HUES64 (cell line): ENCODE data around the gene PABPN1.
"Not testable (repeated sequence)": the region's sequence is repeated elsewhere in the genome, so short reads cannot be mapped to it uniquely, and the experiment has no call there.

Experiments
- H3K27ac ChIP-seq: 2 replicates; pipeline ENCODE4 v1.7.0; 2013; ENCODE audit warnings: low read depth, low read length, inconsistent platforms
- H3K27me3 ChIP-seq: 2 replicates; pipeline ENCODE4 v1.6.1; 2013; ENCODE audit warnings: mild to moderate bottlenecking, low read length; ENCODE audit not compliant: insufficient read depth
- H3K36me3 ChIP-seq: 2 replicates; pipeline ENCODE4 v1.6.1; 2013; ENCODE audit warnings: mild to moderate bottlenecking, low read length; ENCODE audit not compliant: insufficient read depth
- H3K4me1 ChIP-seq: 2 replicates; pipeline ENCODE4 v1.6.1; 2013; ENCODE audit warnings: mild to moderate bottlenecking, low read length, moderate library complexity; ENCODE audit not compliant: insufficient read depth
- H3K4me3 ChIP-seq: 2 replicates; pipeline ENCODE4 v1.5.1; 2013; ENCODE audit warnings: mild to moderate bottlenecking, low read length, moderate library complexity
- H3K9ac ChIP-seq: 2 replicates; pipeline ENCODE4 v1.6.1; 2013; ENCODE audit warnings: mild to moderate bottlenecking, low read depth, low read length
- H3K9me3 ChIP-seq: 2 replicates; pipeline ENCODE4 v1.6.1; 2013; ENCODE audit warnings: low read depth, low read length; ENCODE audit not compliant: insufficient read depth
- WGBS: fragments of 150-250, 120-280 bp; methylation state at CpG from one replicate; pipeline ENCODE4 v1.1.7; 2013; ENCODE audit warnings: missing lambda C conversion rate; 5-methylcytosine and 5-hydroxymethylcytosine counted together

The PABPN1 gene

DNA sequence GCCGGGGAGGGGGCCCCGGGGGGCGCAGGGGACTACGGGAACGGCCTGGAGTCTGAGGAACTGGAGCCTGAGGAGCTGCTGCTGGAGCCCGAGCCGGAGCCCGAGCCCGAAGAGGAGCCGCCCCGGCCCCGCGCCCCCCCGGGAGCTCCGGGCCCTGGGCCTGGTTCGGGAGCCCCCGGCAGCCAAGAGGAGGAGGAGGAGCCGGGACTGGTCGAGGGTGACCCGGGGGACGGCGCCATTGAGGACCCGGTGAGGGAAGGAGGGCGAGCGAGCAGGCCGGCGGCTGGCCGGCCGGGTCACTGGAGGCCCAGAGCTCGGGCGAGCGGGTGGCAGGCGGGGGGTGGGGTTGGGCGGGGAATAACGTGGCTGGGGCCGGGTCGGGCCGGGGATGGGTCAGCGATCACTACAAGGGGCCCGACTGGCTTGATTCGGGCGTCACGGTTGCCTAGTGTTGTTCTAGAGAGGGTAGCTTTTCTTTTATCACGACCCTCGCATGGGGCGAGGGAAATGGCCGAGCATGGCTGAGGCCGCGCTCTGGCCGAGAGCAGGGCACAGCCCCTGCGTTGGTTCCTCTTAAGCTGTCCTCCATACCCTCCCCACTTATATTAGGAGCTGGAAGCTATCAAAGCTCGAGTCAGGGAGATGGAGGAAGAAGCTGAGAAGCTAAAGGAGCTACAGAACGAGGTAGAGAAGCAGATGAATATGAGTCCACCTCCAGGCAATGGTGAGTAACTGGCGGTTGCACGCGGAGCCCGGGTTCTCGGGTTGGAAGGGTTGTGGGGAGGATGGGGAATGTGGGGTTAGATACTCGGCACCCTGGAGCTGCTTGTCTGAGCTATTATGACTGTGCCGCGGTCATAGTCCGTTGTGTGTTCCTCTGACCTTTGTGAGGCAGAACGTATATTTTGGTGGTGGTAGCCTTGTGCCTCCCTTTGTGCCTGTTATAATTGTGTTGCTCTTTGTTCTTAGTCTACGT is 603 bp downstream of the PABPN1 start:
- H3K9ac ChIP-seq, result peak overlapping the region; percentile 98
- under 1% methylated on average over 63 of the region's 64 CpGs for WGBS
- no peaks in the 10 kb centered on the region for H3K27me3 ChIP-seq
- H3K27ac ChIP-seq, result peak overlapping the region; percentile 97
- peaks cover 10% of the 10 kb centered on the region for H3K4me1 ChIP-seq
- no peaks in the 10 kb centered on the region for H3K9me3 ChIP-seq
- H3K4me3 ChIP-seq, result peak overlapping the region; percentile 99
- H3K36me3 ChIP-seq, result peaks cover 38% of the 10 kb centered on the region

DNA sequence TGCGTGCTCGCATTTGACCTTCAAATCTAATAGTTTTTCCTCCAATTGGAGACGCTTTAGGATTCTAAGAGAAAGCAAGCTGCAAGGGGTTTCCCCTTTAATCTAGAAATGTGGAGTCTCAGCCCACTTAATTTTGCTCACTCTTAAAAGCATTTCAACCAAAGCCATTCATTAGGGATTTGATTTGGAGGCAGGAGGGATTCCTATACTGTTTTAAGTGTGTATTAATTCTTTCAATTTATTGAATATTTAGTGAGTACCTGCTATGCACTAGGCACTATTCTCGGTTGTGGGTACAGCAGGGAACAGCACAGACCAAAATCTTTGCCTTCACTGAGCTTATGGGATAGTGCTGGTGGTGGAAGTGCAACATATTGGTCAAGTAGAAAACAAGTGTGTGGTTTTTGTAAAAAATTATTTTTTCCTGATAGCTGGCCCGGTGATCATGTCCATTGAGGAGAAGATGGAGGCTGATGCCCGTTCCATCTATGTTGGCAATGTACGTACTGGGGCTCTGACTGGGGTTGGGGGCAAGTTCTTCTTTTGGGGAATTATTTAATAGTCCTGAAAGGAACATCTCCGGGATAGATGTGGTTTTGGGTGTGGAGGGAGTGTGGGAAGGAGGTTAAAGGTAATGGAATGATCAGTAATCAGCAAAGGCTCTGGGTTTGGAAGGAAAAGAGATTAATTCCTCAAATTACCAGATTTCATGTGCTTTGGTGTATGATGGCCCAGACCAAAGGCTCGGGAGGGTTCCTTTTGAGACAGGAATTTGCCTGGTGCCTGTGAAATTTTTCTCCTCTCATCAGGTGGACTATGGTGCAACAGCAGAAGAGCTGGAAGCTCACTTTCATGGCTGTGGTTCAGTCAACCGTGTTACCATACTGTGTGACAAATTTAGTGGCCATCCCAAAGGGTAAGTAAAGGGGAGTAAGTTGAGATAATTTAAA is 1.6 kb downstream of the PABPN1 start:
- no peaks in the 10 kb centered on the region for H3K9me3 ChIP-seq
- H3K4me3 ChIP-seq, result peak overlapping the region; percentile 99
- H3K27me3 ChIP-seq, result no peaks in the 10 kb centered on the region
- peaks cover 38% of the 10 kb centered on the region for H3K36me3 ChIP-seq
- 0 out of 2 replicates have a peak overlapping the region, but pooled peaks have one; percentile 20 for H3K27ac ChIP-seq
- 56% methylated on average over 10 of the region's 10 CpGs for WGBS
- H3K9ac ChIP-seq, result peak overlapping the region; percentile 98
- peaks cover 10% of the 10 kb centered on the region for H3K4me1 ChIP-seq

DNA sequence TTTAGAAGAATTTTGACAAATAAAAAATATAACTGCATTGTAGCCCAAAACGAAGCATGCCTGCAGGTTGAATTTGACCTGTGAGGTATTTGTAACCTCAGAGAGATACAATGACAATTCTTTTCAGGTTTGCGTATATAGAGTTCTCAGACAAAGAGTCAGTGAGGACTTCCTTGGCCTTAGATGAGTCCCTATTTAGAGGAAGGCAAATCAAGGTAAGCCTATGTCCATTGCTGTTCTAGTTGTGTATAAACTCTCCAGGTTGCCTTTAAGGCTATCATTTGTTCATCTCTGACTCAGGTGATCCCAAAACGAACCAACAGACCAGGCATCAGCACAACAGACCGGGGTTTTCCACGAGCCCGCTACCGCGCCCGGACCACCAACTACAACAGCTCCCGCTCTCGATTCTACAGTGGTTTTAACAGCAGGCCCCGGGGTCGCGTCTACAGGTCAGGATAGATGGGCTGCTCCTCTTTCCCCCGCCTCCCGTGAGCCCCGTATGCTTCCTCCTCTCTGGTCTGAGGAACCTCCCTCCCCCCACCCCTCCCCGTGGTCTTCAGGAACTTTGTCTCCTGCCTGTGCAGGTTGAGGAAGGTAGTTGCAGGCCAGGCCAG is 2.7 kb downstream of the PABPN1 start:
- Histone ChIP-seq H3K27me3 (no peaks in the 10 kb centered on the region), H3K4me3 (no peak overlapping the region), H3K4me1 (peaks cover 10% of the 10 kb centered on the region), H3K36me3 (peaks cover 38% of the 10 kb centered on the region), H3K9ac (no peak overlapping the region), H3K27ac (no peak overlapping the region), H3K9me3 (no peaks in the 10 kb centered on the region)
- WGBS, result 96% methylated on average over 17 of the region's 18 CpGs

DNA sequence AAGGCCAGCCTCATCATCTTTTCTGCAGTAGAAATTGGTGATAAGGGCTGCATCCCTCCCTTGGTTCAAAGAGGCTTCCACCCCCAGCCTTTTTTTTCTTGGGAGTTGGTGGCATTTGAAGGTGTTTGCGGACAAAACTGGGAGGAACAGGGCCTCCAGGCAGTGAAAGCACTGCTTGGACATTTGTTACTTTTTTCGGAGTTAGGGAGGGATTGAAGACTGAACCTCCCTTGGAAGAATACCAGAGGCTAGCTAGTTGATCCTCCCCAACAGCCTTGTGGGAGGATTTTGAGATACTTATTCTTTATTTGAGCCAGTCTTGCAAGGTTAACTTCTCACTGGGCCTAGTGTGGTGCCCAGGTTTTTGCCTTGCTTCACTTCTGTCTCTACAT is 3.2 kb downstream of the PABPN1 start:
- Histone ChIP-seq H3K9ac (no peak overlapping the region), H3K27me3 (no peaks in the 10 kb centered on the region), H3K9me3 (no peaks in the 10 kb centered on the region), H3K27ac (no peak overlapping the region), H3K36me3 (peaks cover 38% of the 10 kb centered on the region), H3K4me1 (peaks cover 10% of the 10 kb centered on the region), H3K4me3 (no peak overlapping the region)
- WGBS, result 90% methylated on average over 2 of the region's 2 CpGs

DNA sequence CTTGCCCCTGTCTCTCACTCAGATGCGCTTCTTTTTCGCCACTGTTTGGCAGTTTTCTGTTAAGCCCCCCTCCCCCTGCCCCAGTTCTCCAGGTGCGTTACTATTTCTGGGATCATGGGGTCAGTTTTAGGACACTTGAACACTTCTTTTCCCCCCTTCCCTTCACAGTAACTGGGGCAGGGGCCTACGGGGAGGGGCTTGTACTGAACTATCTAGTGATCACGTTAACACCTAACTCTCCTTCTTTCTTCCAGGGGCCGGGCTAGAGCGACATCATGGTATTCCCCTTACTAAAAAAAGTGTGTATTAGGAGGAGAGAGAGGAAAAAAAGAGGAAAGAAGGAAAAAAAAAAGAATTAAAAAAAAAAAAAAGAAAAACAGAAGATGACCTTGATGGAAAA is 3.7 kb downstream of the PABPN1 start:
- WGBS, result 97% methylated on average over 5 of the region's 7 CpGs
- Histone ChIP-seq H3K27ac (no peak overlapping the region), H3K36me3 (peaks cover 38% of the 10 kb centered on the region), H3K4me1 (peaks cover 6% of the 10 kb centered on the region), H3K9ac (no peak overlapping the region), H3K9me3 (no peaks in the 10 kb centered on the region), H3K27me3 (no peaks in the 10 kb centered on the region), H3K4me3 (no peak overlapping the region)

DNA sequence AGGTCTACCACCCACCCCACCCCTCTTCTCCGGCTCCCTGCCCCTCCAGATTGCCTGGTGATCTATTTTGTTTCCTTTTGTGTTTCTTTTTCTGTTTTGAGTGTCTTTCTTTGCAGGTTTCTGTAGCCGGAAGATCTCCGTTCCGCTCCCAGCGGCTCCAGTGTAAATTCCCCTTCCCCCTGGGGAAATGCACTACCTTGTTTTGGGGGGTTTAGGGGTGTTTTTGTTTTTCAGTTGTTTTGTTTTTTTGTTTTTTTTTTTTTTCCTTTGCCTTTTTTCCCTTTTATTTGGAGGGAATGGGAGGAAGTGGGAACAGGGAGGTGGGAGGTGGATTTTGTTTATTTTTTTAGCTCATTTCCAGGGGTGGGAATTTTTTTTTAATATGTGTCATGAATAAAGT is 4.5 kb downstream of the PABPN1 start:
- not testable (repeated sequence) for H3K4me3 ChIP-seq, H3K27me3 ChIP-seq, H3K9ac ChIP-seq, H3K9me3 ChIP-seq, H3K27ac ChIP-seq, H3K4me1 ChIP-seq
- no CpG with 5 or more reads among the region's 5 CpGs for whole genome bisulfite sequencing
- peaks cover 38% of the 10 kb centered on the region for H3K36me3 ChIP-seq

DNA sequence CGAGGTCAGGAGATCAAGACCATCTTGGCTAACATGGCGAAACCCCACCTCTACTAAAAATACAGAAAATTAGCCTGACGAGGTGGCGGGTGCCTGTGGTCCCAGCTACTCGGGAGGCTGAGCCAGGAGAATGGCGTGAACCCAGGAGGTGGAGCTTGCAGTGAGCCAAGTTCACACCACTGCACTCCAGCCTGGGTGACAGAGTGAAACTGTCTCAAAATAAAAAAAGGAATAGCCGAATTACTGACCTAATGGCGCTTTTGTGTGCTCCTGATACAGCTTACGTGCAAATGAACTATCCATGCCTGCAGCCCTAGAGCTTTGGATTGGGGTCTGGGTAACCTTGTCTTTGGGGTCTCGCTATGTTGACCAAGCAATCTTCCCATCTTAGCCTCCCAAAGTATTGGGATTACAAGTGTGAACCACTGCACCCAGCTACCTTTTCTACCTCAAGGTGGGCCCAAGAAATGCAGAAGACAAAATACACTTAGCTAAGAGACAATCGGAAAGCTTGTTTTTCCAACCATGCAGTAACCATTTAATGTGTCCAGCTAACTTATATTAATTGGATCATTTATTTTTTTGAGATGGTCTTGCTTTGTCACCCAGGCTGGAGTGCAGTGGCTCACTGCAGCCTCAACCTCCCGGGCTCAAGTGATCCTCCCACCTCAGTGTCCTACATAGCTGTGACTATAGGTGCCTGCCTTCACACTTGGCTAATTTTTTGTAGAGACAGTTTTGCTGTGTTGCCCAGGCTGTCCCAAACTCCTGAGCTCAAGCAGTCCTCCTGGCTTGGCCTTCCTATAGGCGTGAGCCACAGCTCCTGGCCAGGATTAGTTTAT is 5.5 kb downstream of the PABPN1 start:
- WGBS, result 86% methylated on average over 12 of the region's 13 CpGs

DNA sequence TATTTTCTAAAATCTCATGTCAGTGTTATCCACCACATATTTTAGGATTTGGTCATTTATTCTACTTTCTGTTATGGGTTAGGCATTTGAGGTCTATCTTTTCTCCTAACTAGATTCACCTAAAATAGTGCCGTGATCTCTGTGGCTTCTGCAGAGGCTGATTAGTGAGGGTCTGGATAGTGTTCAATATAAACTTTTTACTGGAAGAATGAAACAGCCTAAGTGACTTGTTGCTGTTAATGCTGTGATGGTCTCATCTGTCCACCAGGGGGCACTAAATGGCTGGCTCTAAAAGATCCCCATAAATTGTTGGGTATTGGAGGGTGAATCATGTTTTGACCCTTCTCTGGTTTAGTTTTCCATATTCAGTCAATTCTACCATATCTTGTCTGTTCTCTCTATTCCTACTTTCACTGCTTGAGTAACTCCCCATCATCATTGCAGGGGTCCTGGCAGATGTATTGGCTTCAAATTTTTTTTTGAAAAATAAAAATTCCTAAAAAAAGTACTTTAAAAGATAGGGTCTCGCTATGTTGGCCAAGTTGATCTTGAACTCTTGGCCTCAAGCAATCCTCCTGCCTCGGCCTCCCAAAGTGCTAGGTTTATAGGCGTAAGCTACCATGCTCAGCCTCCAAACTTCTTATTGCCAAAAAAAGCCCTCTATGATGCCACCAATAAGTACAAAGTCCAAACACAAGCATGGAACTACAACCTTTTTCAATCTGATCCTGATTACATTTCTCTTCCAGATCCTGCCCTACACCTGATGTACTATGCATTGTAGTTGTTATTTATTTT is 6.9 kb downstream of the PABPN1 start:
- WGBS, result 58% methylated on average over 4 of the region's 4 CpGs
- Histone ChIP-seq H3K9ac (no peak overlapping the region), H3K27ac (no peak overlapping the region), H3K9me3 (no peaks in the 10 kb centered on the region), H3K4me3 (no peak overlapping the region), H3K36me3 (peaks cover 30% of the 10 kb centered on the region), H3K4me1 (no peaks in the 10 kb centered on the region; the same call in 1 of the 2 replicates), H3K27me3 (no peaks in the 10 kb centered on the region)

More for the DNA sequence above, 5.5 kb downstream of the PABPN1 start:
- Histone ChIP-seq H3K4me1 (no peaks in the 10 kb centered on the region; the same call in 1 of the 2 replicates), H3K27me3 (no peaks in the 10 kb centered on the region), H3K4me3 (no peak overlapping the region), H3K9me3 (no peaks in the 10 kb centered on the region), H3K9ac (no peak overlapping the region), H3K27ac (no peak overlapping the region), H3K36me3 (peaks cover 38% of the 10 kb centered on the region)

DNA sequence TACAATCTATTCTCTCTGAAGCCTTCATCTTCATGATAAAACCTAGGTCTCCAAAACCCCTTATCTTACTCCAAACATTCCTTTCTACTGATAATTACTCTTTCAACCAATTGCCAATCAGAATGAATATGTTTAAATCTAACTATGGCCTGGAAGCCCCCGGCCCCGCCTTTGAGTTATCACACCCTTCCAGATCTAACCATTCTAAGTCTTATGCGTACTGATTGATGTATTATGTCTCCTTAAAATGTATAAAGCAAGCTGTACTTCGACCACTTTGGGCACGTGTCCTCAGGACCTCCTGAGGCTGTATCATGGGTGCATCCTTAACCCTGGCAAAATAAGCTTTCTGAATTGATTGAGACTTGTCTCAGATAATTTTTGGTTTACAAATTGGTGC is 14.4 kb downstream of the PABPN1 start:
- Histone ChIP-seq H3K9ac (no peak overlapping the region), H3K9me3 (peaks cover 26% of the 10 kb centered on the region), H3K27ac (no peak overlapping the region), H3K4me1 (no peaks in the 10 kb centered on the region), H3K4me3 (no peak overlapping the region), H3K36me3 (no peaks in the 10 kb centered on the region), H3K27me3 (no peaks in the 10 kb centered on the region; the same call in 1 of the 2 replicates)
- WGBS, result 81% methylated on average over 5 of the region's 5 CpGs
